ENCODE data around the gene CD52.
"Not testable (repeated sequence)": the region's sequence is repeated elsewhere in the genome, so short reads cannot be mapped to it uniquely, and the experiment has no call there.

Gene CD52

DNA sequence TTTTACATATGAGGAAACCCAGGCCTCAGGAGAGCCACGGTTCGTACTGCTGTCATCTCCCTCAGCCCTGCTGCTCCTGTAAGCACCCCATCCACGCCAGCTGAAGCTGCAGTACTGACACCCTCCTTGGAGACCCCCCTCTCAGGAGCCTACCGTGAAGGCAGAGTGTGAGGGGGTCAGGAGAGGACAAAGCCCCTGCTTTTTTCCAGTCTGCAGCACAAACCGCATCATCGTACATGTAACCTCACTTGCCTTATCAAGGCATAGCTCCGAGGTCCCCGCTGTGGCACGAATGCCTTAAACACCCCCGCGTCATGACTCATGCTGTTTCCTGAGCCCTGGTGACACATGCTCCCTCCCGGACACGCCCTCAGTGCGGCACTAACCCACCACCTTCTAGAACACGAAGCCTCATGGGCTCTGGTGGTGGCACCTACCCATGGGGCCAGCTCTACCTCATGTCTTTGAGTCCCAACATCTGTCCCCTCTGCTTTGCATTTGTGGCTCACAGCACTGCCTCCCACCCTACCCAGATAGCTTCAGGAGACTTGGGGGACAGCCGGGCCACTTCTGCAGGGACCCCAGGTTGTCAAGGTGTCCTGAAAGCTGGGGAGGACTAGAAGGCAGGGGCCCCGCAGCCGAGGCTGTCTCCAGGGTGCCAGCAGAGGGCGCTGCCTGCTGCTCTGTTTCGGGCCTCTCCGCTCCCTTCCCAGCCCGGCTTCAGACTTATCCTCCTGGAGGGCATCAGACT lies 33.0 kb upstream of the CD52 start:
- DNase-seq: peak; percentile 12 to 26 (median 16)

DNA sequence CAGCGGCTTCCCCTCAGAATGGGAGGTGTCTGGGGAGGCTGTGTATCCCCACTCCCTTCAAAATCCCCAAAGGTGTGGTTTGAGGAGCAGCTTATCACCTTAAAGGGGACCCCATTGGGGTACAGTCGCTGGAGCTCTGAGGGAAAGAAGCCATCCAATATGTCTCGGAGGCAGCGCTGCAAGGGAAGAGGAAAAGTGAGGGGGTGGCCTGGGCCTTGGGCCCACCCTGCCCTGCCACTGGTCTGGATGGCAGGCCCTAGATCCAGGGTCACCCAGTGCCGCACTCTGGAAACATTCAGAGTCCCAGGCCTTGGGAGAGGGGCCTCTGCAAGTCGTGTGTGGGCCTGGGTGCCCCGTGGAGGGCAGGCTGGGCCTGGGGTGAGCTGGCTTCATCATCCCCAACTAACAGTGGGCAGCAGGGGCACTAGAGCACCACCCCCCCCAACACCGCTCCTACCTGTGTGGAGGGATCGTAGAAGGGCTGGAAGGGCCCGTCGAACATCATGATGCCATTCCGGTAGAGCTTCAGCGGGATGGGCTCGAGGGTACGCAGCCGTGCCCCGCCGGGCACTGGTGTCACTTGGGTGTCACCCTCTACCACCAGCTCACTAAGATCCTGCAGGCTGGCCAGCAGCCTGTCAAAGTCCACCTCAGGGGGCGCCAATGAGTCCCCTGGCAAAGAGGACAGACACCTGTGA lies 32.2 kb upstream of the CD52 start:
- no peak for DNase-seq

DNA sequence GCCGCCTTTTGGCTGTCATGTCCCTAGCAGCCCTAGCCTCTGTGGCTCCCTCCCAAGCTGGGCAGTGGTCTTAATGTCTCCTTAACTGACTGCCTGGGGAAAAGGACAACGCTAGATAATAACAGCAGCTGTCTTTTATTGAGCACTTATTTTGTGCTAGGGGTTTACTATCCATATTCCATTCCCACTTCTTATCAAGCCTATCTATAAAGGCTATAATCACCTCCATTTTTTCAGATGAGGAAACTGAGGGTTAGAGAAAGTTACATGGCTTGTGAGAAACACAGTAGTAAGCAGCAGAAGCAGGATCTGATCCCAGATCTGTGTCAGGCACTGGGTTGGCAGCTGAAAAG lies 31.7 kb upstream of the CD52 start:
- peak in 1 of 3 experiments; percentile 16 for DNase-seq

DNA sequence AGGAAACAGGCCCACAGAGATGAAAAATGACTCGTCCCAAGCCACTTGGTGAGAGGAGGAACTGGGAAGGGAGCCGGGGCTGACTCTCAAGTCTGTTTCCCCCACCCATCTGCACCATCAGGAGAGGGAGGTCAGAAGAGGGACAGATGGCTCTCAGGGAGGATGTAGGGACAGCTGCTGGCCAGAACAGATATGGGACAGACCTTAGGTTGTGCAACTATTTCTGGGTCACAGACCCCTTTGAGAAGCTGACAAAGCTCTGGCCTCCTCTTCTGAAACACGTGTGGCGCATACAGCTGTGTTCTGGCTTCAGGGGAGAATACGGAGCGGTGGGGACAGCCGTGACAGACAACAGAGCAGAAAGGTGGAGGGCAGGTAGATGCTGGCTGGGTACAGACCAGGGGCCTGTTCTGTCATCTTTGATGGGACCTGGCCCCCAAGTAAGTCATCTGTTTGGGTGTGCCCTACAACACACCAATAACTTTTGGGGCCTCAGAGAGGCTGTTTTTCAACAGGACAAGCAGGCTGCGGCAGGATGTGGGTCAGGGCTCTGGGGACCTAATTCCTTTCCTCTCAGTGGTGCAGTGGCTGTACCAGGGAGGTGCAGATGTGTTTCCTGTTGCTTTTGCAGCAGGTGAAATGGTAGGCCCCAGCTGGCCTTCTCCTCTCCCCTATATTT lies 30.6 kb upstream of the CD52 start:
- DNase-seq: no peak

DNA sequence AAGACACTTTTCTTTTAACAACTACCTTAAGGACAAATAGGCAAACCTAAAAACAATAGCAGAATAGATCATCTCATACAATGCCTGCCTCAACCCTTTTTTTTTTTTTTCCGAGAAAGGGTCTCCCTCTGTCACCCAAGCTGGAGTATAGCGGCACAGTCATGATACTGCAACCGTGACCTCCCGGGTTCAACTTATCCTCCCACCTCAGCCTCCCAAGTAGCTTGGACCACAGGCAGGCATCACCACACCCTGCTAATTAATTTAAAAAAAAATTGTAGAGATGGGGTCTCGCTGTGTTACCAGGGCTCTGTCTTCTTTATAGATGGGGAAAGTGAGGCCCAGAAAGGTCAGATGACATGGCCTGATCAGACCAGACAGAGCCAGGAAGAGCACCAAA lies 29.9 kb upstream of the CD52 start:
- DNase-seq: no peak

DNA sequence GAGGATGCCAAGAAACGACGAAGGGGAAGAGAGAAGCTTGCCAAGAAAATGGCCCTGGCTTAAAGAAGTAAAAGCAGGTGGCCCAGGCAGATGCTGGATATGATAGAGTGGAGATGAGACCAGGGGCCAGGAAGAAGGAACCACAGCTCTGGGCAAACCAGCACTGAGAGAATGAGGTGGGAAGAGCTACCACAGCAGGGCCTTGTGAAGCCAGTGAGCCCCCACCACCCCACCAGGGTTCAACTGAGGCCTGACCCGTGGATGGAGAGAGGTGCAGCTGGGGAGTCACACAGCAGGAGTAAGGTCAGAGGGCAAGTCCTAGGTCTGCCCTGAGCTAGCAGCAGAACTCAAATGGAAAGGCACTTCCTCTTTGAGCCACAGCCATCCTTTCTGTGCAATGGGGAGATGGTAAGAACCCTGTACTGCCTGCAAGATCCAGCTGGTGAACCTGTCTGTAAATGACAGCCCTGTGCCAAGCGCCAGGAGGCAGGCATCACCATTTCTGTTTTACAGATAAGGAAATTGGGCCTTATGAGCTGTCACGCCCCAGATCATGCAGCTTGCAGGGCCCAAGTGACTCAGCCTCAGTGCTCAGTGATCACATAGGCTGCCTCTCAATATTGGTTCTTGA lies 29.3 kb upstream of the CD52 start:
- no peak for DNase-seq

DNA sequence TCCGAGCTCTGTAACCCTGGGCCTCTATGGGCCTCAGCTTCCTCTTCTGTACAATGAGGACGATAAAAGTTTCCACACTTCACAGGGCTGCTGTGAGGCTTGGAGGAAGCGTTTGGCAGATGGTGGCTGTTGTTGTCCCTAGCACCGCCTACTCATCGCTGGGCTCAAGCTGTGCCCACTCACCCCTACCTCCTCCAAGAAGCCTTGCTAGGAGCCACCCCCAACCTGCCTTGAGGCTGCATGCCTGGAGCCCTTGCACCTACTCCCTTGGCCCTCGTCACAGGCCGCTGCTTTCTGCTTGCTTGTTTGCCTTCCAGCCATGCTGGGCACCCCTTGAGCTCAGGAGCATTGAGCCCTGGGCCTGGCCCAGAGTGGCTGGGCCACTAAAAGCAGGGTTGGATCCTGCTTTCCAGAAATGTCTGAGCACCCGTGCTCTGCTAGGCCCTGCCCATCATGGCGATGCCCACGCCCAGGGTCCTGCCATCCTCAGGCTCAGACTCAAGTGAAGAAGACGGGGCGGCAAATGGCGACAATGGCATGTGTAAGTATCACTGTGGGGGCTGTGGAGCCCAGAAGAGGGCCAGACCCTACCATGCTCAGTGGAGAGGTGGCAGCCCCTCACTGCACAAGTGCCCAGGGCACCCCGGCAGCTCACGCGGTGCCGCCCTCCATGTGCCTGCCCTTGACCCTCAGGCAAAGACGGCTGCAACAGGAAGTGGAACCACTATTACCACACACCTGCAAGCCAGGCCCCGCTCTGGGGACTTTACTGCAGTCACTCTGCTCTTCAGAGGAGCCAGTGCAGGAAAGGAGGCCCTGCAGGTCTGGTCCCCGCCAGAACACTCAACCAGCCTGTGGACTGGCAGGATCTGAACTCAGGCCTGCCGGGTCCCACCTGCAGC lies 28.3 kb upstream of the CD52 start:
- no peak for DNase-seq

- DNase-seq: no peak
These were observed 27.5 kb upstream of the CD52 start for GRCh38 chr1:26290122-26290881.

GRCh38 chr1:26290882-26291261 lies 26.9 kb upstream of the CD52 start:
- no peak for DNase-seq

GRCh38 chr1:26291433-26291832 lies 26.3 kb upstream of the CD52 start:
- no peak for DNase-seq

DNA sequence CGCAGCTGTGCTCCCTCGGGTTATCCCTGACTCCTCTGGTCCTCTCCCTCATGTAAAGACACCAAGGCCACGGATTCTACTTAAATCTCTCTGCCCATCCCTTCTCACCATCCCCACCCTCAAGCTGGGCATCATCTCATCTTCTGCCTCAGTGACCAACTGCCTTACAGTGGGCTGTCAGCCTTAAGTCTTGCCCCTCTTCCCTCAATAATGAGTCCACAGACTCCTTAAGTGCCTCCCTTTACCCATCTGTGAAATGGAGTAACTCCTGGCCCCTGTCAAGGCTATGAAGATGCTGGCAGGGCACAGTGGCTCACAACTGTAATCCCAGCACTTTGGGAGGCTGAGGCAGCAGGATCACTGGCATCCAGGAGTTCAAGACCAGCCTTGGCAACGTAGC lies 25.8 kb upstream of the CD52 start:
- no peak for DNase-seq

DNA sequence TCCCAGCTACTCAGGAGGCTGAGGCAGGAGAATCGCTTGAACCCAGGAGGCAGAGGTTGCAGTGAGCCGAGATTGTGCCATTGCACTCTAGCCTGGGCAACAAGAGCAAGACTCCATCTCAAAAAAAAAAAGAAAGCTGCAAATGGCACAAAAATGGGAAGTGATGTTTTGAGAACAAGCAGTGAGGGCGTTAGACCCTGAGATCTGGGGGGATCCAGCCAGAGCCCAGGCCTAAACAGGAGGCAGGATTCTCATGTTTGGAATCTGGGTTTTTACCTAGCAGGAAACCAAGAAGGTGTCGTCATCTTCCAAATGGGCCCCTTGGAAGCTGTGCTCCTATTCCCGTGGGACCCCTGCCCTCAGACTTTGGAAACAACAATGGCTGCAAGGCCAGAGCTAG lies 25.0 kb upstream of the CD52 start:
- DNase-seq: not testable (repeated sequence)

DNA sequence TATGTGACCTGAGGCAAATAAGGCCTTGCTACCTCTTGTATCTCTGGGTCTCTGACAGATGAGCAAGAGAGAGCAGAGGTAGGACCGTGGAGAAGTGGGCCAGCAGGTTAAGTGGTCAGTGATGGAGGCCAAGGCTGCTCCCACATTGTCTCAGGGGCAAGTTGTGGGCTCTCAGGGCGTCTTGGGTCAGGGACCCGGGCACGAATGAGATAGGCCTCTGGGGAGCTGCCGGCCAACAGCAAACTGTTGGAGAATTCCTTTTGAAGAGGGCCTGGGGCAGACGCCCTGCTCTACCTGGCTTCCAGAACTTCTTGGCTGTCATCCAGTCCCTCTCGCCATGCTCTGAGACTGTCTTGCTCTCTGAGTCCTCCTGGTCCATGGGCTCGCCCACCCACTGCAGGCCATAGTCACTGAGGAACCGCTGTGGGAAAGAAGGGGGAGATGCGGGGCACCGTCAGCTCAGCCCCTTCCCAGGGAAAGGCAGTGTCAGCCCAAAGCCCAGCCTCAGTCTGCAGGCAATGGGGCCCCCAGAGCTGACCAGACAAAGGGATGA lies 23.8 kb upstream of the CD52 start:
- no peak for DNase-seq

- no peak for DNase-seq
These were observed 22.3 kb upstream of the CD52 start for GRCh38 chr1:26295194-26296138.

DNA sequence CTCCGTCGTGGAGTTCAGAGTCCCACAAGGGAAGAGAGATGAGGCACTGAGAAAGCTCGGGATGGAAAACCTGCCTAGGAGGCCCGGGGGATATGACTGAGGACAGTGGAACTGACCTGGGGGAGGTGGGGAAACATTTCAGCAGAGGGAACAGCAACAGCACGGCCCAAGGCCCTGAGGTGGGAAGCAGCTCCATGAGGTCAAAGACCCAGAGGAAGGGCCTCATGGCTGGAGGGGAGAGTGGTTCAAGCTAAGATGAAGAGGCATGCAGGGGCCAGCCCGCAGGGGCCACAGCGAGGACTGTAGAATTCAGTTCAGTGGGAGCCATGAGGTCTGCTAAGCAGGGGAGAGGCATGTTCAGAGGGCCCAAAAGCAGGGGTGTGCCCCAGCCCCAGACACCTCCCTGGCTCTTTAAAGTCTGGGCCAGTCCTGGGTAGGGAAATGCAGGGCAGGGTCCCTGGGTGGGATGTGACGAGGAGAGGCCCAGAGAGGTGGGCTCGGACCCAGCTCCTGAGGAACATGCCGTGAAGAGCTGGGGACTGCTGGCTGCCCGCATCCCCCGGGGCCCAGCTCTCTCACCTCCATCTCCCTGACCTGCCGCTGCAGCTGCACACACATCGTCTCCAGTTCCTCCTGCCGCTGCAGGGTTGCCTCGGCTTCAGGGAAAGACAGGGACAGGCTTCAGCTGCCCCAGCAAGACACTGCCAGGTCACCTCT lies 21.3 kb upstream of the CD52 start:
- DNase-seq: no peak

DNA sequence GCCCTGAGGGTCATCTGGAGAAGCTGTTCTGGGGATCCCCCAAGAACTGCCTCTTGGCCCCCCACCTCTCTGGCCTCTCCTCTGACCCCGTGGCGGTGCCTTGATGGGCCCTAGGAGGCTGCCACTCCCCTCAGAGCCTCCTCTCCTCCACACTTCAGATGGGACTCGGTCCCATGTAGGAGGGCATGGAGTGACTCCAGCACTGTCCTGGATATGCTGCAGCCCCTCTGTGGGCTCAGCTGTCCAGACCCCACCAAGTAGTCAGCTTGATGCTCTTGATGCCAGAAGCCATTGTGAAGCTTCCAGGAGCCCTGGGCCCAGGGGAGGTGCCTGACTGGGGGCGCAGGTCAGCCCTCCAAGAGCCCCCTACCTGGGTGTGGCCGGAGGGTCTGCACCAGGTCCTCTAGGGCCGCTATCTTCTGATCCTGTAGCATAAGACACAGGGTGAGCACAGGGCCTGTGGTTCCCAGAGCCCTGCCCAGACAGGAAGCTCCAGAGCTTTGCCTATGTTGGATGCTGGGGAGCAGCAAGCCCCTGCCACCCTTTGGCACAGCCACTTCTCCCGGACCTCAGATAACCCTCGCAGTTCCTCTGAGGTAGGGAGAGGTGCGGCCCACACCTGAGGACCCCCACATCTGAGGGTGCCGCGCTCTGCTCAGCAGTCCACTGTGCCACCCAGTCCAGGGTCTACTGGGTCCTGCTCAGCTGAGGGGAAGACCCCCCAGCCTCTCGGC lies 20.5 kb upstream of the CD52 start:
- no peak for DNase-seq

- DNase-seq: no peak
These were observed 20.0 kb upstream of the CD52 start for GRCh38 chr1:26297791-26298124.

DNA sequence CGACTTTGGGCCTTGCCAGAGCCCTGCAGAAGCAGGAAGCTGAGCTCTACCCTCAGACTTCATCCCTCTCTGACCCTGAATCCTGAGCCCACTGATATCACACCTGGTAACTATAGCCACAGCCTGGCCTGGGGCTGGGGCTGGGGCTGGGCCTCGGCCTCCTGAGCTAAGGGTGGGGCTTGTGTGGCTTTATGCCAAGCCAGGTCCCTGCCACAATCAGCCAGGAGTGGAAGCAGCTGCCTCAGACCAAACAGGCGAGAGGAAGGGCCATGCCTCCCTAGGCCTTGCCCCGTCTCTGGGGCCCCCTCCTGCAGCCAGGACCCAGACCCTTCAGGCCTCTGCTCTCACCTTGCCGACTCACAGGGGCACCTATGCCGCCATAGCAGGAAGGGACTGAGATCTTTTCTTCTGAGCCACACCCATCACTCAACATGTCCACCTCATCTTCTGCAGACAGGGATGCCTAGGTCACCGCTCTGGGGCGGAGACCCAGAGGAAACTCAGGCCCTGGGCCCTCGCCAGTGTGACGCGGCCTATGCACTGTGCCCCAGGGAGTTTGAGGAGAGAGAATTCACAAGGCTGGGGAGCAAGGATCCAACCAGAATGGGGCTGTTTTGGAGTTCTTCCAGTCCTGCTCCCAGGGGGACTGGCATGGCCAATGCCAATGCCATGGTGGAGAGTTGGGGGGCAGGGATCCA lies 17.0 kb upstream of the CD52 start:
- no peak for DNase-seq
